GM18511 (cell line): ENCODE measurements around the gene KLHL26.

Experiments used
- ATAC-seq: cut with Tn5 transposase; IDR thresholded peaks from one replicate; pipeline ENCODE4 v1.9.1; 2021; ENCODE audit warnings: mild to moderate bottlenecking, moderate library complexity; ENCODE audit not compliant: unreplicated experiment

KLHL26 gene

GRCh38 chr19:18712981-18713380 lies 76.2 kb downstream of the KLHL26 start:
- ATAC-seq = no peak

DNA sequence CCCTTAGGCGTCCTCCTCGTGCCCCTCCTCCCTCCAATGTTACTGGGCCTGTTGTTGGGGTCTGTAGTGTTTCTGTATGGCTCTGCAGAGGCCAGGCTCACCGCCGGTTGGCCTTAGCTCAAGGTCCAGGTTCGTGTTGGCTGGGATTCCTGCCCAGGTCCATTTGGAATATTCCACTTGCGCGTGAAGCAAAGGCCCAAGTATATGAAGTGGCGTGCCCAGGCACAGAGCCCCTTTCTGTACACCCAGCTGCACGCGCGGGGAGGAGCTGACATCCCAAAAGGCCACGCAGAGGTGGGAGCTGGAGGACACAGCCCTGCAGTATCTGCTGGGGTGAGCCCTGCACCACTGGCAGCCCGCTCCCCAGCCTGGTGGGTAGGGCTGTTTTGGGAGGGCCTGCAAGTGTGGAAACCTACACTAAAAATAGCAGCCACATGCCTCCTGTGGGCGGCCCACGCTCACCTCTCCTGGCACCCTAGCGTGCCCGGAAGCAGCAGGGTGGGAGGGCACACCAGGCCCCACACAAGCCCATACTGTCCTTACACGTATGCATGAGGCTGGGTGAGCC lies 76.8 kb downstream of the KLHL26 start:
- ATAC-seq = no peak

- ATAC-seq = no peak
Observed at GRCh38 chr19:18715416-18715815, 78.6 kb downstream of the KLHL26 start.

DNA sequence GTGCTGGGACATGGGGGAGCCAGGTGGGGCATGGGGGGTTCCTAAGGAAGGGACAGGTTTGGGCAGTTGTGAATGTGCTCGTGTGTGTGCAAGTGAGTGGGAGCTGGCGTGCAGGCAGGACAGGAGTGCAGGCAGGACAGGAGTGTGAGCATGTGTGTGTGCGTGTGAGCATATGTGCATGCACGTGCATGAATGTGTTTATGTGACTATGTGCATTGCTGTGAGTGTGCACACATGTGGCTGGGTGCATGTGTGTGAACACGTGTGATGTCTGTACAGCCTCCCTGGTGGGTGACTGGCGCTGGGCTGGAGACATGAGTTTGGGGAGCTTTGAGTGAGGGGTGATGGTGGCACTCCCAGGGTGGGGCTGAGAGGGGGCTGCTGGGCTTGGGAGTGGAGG lies 80.0 kb downstream of the KLHL26 start:
- no peak for ATAC-seq

DNA sequence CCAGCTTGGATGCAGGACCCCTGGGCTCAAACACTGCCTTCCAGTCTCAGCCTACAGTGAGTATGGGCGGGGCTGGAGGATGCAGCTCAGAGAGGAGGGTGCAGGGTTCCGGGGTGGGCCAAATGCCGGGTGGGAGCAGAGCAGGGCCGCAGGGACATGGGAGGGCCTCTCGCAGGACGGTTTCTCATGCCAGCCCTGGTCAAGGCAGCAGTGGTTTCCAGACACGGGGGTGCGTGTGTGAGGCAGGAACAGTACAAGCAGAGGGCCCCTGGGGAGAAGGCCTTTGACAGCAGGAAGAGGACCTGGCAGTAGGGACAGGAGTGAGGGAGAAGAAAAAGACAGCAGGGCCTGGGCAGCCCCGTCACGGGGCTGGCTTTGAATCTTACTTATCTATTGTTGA lies 80.8 kb downstream of the KLHL26 start:
- no peak for ATAC-seq

DNA sequence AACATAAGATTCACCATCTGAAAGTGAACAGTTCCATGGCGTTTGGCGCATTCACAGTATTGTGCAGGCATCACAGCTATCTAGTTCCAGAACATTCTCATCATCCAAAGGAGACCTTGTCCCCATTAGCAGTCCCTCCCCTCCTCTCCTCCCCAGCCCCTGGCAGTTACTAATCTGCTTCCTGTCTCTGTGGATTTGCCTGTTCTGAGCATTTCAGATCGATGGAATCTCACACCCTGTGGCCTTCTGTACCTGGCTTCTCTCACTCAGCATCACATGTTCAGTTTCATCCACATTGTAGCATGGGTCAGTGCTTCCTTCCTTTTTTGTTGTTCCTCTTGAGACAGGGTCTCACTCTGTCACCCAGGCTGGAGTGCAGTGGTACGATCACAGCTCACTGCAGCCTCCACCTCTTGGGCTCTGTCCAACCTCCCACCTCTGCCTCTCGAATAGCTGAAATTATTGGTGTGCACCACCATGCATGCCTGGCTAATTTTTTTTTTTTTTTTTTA lies 81.2 kb downstream of the KLHL26 start:
- ATAC-seq = no peak

DNA sequence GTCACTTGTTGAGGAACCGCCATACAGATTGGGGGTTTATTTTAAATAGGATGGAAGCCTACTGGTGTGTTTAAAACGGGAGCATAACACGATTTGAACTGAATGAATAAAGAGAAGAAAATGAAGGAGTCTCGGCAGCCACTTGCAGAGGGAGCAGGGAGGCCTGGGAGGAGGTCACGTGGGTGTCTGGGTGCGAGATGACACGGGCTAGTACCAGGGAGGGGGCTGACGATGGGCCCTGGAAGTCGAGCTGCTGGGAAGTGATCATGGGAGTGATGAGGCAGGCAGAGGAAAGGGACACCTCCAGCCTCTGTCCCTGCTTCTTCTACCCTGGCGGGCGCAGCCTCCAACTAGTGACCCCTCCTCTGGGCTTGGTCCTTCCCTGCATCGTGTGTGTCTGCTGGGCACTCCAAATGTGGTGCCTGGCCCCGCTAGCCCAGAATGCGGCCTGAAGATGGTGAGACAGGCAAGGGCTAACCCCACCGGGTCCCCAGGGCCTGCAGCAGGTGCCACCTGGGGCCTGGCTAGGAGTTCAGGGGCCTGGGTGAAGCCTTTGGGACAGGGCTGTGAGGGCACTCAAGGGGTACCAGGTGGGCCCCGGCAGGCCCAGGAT lies 82.1 kb downstream of the KLHL26 start:
- ATAC-seq = no peak

GRCh38 chr19:18719541-18719940 lies 82.7 kb downstream of the KLHL26 start:
- no peak for ATAC-seq
